Esophagus (tissue), 2 donors: ENCODE results near the gene MRPL28. TPM values are rescaled to one million over a fixed set of nuclear protein-coding genes. Genes with fewer than 3 reads are reported as not detected.
"Not testable (repeated sequence)": the region's sequence is repeated elsewhere in the genome, so short reads cannot be mapped to it uniquely, and the experiment has no call there.

Source experiments
- H3K27ac ChIP-seq, 2 donors: one replicate each; pipeline ENCODE4 v1.5.1; 2013; ENCODE audit warnings: low read depth in 2 of 2, mild to moderate bottlenecking in 2 of 2, inconsistent platforms in 1 of 2, low read length in 1 of 2, moderate library complexity in 1 of 2
- H3K27me3 ChIP-seq, 2 donors: one replicate each; pipeline ENCODE4 v1.6.1; 2013; ENCODE audit warnings: low read length in 2 of 2, control low read depth in 1 of 2, mild to moderate bottlenecking in 1 of 2; ENCODE audit not compliant: insufficient read depth in 2 of 2, control insufficient read depth in 1 of 2
- H3K36me3 ChIP-seq, 2 donors: one replicate each; pipeline ENCODE4 v1.6.1; 2013; ENCODE audit warnings: low read length in 1 of 2; ENCODE audit not compliant: control insufficient read depth in 2 of 2, insufficient read depth in 2 of 2
- H3K4me1 ChIP-seq, 2 donors: one replicate each; pipeline ENCODE4 v1.6.1; 2013; ENCODE audit warnings: low read length in 1 of 2; ENCODE audit not compliant: control insufficient read depth in 2 of 2, insufficient read depth in 2 of 2
- H3K4me3 ChIP-seq, 2 donors: one replicate each; pipeline ENCODE4 v1.5.1; 2013; ENCODE audit warnings: low read length in 2 of 2, mild to moderate bottlenecking in 2 of 2, low read depth in 1 of 2, moderate library complexity in 1 of 2
- H3K9me3 ChIP-seq, 2 donors: one replicate each; pipeline ENCODE4 v1.6.1; 2013; ENCODE audit warnings: mild to moderate bottlenecking in 2 of 2, low read depth in 1 of 2, low read length in 1 of 2, moderate library complexity in 1 of 2; ENCODE audit not compliant: control insufficient read depth in 2 of 2, insufficient read depth in 1 of 2
- WGBS, 2 donors: extraction: QIAGEN DNeasy Blood & Tissue Kit; methylation state at CpG; one replicate each; pipeline ENCODE4 v1.1.7; 2013; 5-methylcytosine and 5-hydroxymethylcytosine counted together
- polyA plus RNA-seq, 2 donors: library from polyadenylated mRNA; stranded (reverse); fragments of 200-250 nt; gene quantifications; one replicate each; pipeline ENCODE4 v1.2.3, GENCODE V29; 2013
- donor health status: healthy with polysubstance abuse.
- donor health status: Bipolar disorder and iron deficiency.

Gene MRPL28
- 10 to 100 TPM; 54.5 to 75.9 TPM for polyA plus RNA-seq

- H3K4me3 ChIP-seq: peak within 1 kb of the TSS; percentile 42 to 49
Measured at GRCh38 chr16:370443-370842, at the start of gene MRPL28. TSS of gene MRPL28 (minus strand) at chr16:370538. CDS start at chr16:370218, 320 bp downstream.

GRCh38 chr16:415170-415498 lies 44.8 kb upstream of the MRPL28 start:
- H3K4me1 ChIP-seq, H3K9me3 ChIP-seq, H3K27me3 ChIP-seq, H3K27ac ChIP-seq, H3K4me3 ChIP-seq: not testable (repeated sequence)
- peaks cover 5 to 14% of the 10 kb centered on the region in 2 donors for H3K36me3 ChIP-seq
- 92 to 95% methylated on average over 3 of the region's 3 CpGs for WGBS, 2 donors

More at GRCh38 chr16:370443-370842, at the start of gene MRPL28:
- peak within 1 kb of the TSS in 1 of 2 donors; percentile 66 for H3K27ac ChIP-seq
- peaks cover 3 to 56% of the 10 kb centered on the region in 2 donors for H3K36me3 ChIP-seq
- WGBS, 2 donors: 1 to 2% methylated on average over 26 to 30 of the region's 30 CpGs
- no peaks in the 10 kb centered on the region for H3K9me3 ChIP-seq
- no peaks in the 10 kb centered on the region for H3K27me3 ChIP-seq
- peaks cover 0 to 3% of the 10 kb centered on the region in 2 donors for H3K4me1 ChIP-seq

GRCh38 chr16:414395-415169 lies 44.2 kb upstream of the MRPL28 start:
- no peaks in the 10 kb centered on the region for H3K4me1 ChIP-seq
- no peaks in the 10 kb centered on the region for H3K27me3 ChIP-seq
- peaks cover 5 to 17% of the 10 kb centered on the region in 2 donors for H3K36me3 ChIP-seq
- 86 to 88% methylated on average over 21 of the region's 21 CpGs for WGBS, 2 donors
- H3K9me3 ChIP-seq: no peaks in the 10 kb centered on the region
- no peak overlapping the region for H3K27ac ChIP-seq
- H3K4me3 ChIP-seq: no peak overlapping the region

GRCh38 chr16:411576-412265 lies 41.4 kb upstream of the MRPL28 start:
- Histone ChIP-seq H3K9me3 (no peaks in the 10 kb centered on the region), H3K27ac (no peak overlapping the region), H3K27me3 (no peaks in the 10 kb centered on the region), H3K36me3 (peaks cover 5 to 17% of the 10 kb centered on the region in 2 donors), H3K4me3 (no peak overlapping the region), H3K4me1 (no peaks in the 10 kb centered on the region)
- WGBS, 2 donors: 94 to 96% methylated on average over 26 of the region's 26 CpGs

GRCh38 chr16:410516-411178 lies 40.3 kb upstream of the MRPL28 start:
- no peak overlapping the region for H3K4me3 ChIP-seq
- no peaks in the 10 kb centered on the region for H3K4me1 ChIP-seq
- H3K36me3 ChIP-seq: peaks cover 5 to 19% of the 10 kb centered on the region in 2 donors
- WGBS, 2 donors: 85 to 92% methylated on average over 36 of the region's 36 CpGs
- H3K27me3 ChIP-seq: no peaks in the 10 kb centered on the region
- no peaks in the 10 kb centered on the region for H3K9me3 ChIP-seq
- H3K27ac ChIP-seq: no peak overlapping the region

- whole genome bisulfite sequencing, 2 donors: 88 to 89% methylated on average over 16 of the region's 16 CpGs
Measured at GRCh38 chr16:407253-407652, 36.9 kb upstream of the MRPL28 start.

GRCh38 chr16:405548-406506 lies 35.5 kb upstream of the MRPL28 start:
- H3K27ac ChIP-seq: no peak overlapping the region
- H3K36me3 ChIP-seq: peaks cover 0 to 6% of the 10 kb centered on the region in 2 donors

More at GRCh38 chr16:407253-407652, 36.9 kb upstream of the MRPL28 start:
- Histone ChIP-seq H3K4me1 (no peaks in the 10 kb centered on the region), H3K36me3 (peaks cover 5 to 17% of the 10 kb centered on the region in 2 donors), H3K27me3 (no peaks in the 10 kb centered on the region), H3K9me3 (no peaks in the 10 kb centered on the region), H3K4me3 (no peak overlapping the region), H3K27ac (no peak overlapping the region)

GRCh38 chr16:404971-405486 lies 34.7 kb upstream of the MRPL28 start:
- Histone ChIP-seq H3K27me3 (no peaks in the 10 kb centered on the region), H3K36me3 (peaks cover 0 to 3% of the 10 kb centered on the region in 2 donors), H3K4me1 (peaks cover 0 to 7% of the 10 kb centered on the region in 2 donors), H3K4me3 (no peak overlapping the region), H3K9me3 (no peaks in the 10 kb centered on the region), H3K27ac (no peak overlapping the region)
- 93% methylated on average over 12 of the region's 12 CpGs for WGBS, 2 donors

More at GRCh38 chr16:405548-406506, 35.5 kb upstream of the MRPL28 start:
- Histone ChIP-seq H3K27me3 (no peaks in the 10 kb centered on the region), H3K4me1 (peaks cover 0 to under 1% of the 10 kb centered on the region in 2 donors), H3K9me3 (no peaks in the 10 kb centered on the region), H3K4me3 (no peak overlapping the region)
- 84 to 86% methylated on average over 27 of the region's 27 CpGs for WGBS, 2 donors
